Natural killer cell treated with Interleukin-12 subunit alpha and Interleukin-12 subunit beta and Interleukin-15 and Interleukin-18, amount 100 ng/mL, for 72 hours (primary cell): Measurements from ENCODE around the gene NMRAL1. TPM values are rescaled to one million over a fixed set of nuclear protein-coding genes. Genes with fewer than 3 reads are reported as not detected.
A peak's percentile ranks its signal among the peaks of the same experiment; 100 is the strongest.

Experiments
- ATAC-seq, 2 donors: fragments of 150-1000 bp; cut with Tn5 transposase in 1 of 2; sonication (Bioruptor Pico), chemical (Tn5 transposase) in 1 of 2; 2 replicates each; pipeline ENCODE4 v1.10.0; 2021
- DNase-seq: peaks from one replicate; pipeline ENCODE4 v3.0.0; 2022; ENCODE audit warnings: low spot score
- H3K27ac Mint-ChIP-seq, 2 donors: 1 replicate in 1 of 2; 2 replicates in 1 of 2; pipeline ENCODE4 v1.8.0; 2022; ENCODE audit warnings: mixed read lengths in 2 of 2, mild to moderate bottlenecking in 1 of 2, moderate library complexity in 1 of 2
- H3K27me3 Mint-ChIP-seq, 2 donors: 1 replicate in 1 of 2; 2 replicates in 1 of 2; pipeline ENCODE4 v1.8.0; 2022; ENCODE audit warnings: mixed read lengths in 2 of 2
- H3K36me3 Mint-ChIP-seq: one replicate; pipeline ENCODE4 v1.8.0; 2022; ENCODE audit warnings: mixed read lengths
- H3K4me1 Mint-ChIP-seq, 2 donors: 1 replicate in 1 of 2; 2 replicates in 1 of 2; pipeline ENCODE4 v1.8.0; 2022; ENCODE audit warnings: low read depth in 2 of 2, mixed read lengths in 2 of 2, mild to moderate bottlenecking in 1 of 2
- H3K4me3 Mint-ChIP-seq: one replicate; pipeline ENCODE4 v1.8.0; 2022; ENCODE audit warnings: mixed read lengths
- H3K9me3 Mint-ChIP-seq: 2 replicates; pipeline ENCODE4 v1.8.0; 2022; ENCODE audit warnings: mixed read lengths
- total RNA-seq, 2 donors: library from RNA; stranded (reverse); gene quantifications; one replicate each; pipeline ENCODE4 v1.2.3, GENCODE V29; 2022

Gene NMRAL1
- total RNA-seq, 2 donors from 2014 or later, result 40.7 to 80.9 TPM

DNA sequence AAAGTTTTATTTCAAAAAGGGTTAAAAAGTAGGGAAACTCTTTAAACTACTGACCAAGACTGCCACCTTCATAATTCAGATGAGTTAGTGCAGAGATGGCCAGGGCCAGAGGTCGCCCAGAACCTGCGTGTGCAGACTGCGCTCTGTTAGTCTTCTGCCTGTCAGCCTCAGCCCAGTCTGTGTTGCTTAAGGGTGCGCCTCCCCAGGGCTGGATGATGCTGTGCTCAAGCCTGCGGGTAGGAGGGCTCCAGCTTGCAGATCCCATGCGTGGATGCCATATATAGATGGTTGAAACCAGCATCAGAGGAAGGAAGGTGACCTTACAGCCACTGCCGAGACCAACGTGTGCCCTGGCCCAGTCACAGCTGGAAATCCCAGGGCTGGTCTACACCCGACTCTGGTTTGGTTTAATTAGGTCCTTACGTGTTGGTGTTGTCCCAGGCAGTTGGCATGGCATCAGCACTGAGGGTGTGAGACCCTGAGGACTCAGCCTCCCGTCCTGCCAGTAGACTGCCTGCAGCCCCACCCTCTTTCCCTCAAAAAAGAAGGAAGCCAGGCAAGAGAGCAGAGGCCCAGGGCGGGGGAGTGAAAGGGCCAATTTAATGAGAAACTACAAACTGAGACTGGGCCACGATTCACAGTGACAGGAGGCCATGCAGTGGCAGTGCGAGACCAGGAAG, 36.5 kb upstream of the NMRAL1 start:
- Mint-ChIP-seq H3K27me3 (no peaks in the 10 kb centered on the region), H3K4me1 (peaks cover 43 to 53% of the 10 kb centered on the region in 2 donors), H3K4me3 (peak overlapping the region; percentile 26), H3K36me3 (peaks cover 10% of the 10 kb centered on the region), H3K9me3 (no peaks in the 10 kb centered on the region), H3K27ac (peak overlapping the region; percentile 89 to 96)
- no peak for ATAC-seq
- DNase-seq, result no peak

DNA sequence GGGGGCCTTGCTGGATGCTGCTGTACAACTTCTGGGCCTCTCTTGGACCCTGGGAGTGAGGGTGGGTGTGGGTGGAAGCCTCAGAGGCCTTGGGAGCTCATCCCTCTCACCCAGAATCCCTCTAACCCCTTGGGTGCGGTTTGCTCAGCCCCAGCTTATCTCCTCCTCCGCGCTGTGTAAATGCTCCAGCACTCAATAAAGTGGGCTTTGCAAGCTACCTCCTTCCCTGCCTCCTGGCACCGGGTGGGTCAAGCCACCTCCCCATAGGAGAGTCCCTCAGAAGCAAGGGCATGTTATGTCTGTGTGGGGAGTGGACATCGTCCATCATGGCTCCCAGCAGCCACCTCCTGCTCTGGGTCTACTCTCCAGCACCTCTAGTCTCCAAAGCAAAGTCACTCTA, 35.7 kb upstream of the NMRAL1 start:
- Mint-ChIP-seq H3K27ac (peak overlapping the region; percentile 89 to 96), H3K4me1 (peaks cover 43 to 52% of the 10 kb centered on the region in 2 donors), H3K36me3 (peaks cover 10% of the 10 kb centered on the region), H3K9me3 (no peaks in the 10 kb centered on the region), H3K4me3 (no peak overlapping the region), H3K27me3 (no peaks in the 10 kb centered on the region)
- DNase-seq (no peak), ATAC-seq (no peak)

DNA sequence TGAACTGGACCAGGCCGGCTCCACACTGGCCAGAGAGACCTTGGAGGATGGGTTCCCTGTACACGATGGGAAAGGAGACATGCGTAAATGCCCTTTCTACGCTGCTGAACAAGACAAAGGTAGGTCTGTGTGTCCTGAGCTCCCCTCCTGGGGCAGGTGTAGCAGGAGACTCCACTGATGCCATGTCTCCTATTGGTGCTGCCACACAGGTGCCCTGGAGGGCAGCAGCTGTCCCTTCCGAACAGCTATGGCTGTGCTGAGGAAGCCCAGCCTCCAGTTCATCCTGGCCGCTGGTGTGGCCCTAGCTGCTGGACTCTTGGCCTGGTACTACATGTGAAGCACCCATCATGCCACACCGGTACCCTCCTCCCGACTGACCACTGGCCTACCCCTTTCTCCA, 35.0 kb upstream of the NMRAL1 start:
- peaks cover 40 to 50% of the 10 kb centered on the region in 2 donors for H3K4me1 Mint-ChIP-seq
- no peak overlapping the region for H3K4me3 Mint-ChIP-seq
- H3K27ac Mint-ChIP-seq, result peak overlapping the region in 1 of 2 donors; percentile 96
- no peak for DNase-seq
- no peaks in the 10 kb centered on the region for H3K27me3 Mint-ChIP-seq
- no peak for ATAC-seq
- peaks cover 10% of the 10 kb centered on the region for H3K36me3 Mint-ChIP-seq
- H3K9me3 Mint-ChIP-seq, result no peaks in the 10 kb centered on the region

DNA sequence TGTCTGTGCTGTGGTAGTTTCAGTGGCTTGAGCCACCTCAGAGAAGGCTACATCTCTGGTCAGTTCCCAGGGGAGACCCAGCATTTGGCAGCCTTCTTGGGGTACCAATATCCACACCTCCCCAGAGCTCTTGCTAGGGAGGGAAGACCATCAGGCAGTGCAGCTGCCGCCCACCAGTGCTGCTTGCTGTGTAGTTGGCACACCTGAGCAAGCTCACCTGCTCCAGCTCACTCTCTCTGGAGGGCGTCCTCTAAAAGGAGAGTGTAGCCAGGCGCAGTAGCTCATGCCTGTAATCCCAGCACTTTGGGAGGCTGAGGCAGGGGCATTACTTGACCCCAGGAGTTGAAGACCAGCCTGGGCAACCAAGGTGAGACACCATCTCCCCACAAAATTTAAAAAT, 34.4 kb upstream of the NMRAL1 start:
- DNase-seq (no peak), ATAC-seq (no peak)
- H3K27me3 Mint-ChIP-seq, result no peaks in the 10 kb centered on the region
- H3K36me3 Mint-ChIP-seq, result peaks cover 10% of the 10 kb centered on the region
- H3K4me3 Mint-ChIP-seq, result no peak overlapping the region
- H3K4me1 Mint-ChIP-seq, result peaks cover 39 to 48% of the 10 kb centered on the region in 2 donors
- peak overlapping the region in 1 of 2 donors; percentile 96 for H3K27ac Mint-ChIP-seq
- no peaks in the 10 kb centered on the region for H3K9me3 Mint-ChIP-seq

DNA sequence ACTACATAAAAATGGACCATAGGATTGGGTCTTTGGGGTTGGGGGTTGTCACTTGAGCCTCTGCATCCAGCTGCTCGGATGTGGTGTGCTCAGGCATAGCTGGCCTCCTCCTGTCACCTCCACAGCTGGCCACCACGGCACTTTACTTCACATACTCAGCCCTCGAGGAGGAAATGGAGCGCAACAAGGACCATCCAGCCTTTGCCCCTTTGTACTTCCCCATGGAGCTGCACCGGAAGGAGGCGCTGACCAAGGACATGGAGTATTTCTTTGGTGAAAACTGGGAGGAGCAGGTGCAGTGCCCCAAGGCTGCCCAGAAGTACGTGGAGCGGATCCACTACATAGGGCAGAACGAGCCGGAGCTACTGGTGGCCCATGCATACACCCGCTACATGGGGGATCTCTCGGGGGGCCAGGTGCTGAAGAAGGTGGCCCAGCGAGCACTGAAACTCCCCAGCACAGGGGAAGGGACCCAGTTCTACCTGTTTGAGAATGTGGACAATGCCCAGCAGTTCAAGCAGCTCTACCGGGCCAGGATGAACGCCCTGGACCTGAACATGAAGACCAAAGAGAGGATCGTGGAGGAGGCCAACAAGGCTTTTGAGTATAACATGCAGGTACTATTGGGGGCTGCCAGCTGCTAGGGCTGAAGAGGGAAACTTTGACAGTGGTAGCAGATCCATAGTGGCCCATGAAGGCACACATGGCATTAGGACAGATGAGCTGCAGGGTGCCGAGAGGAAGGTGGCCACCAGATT, 33.3 kb upstream of the NMRAL1 start:
- Mint-ChIP-seq H3K4me3 (no peak overlapping the region), H3K4me1 (peaks cover 46 to 49% of the 10 kb centered on the region in 2 donors), H3K27ac (peak overlapping the region; percentile 12 to 68), H3K9me3 (no peaks in the 10 kb centered on the region), H3K36me3 (peaks cover 10% of the 10 kb centered on the region), H3K27me3 (no peaks in the 10 kb centered on the region)
- no peak for ATAC-seq
- no peak for DNase-seq

DNA sequence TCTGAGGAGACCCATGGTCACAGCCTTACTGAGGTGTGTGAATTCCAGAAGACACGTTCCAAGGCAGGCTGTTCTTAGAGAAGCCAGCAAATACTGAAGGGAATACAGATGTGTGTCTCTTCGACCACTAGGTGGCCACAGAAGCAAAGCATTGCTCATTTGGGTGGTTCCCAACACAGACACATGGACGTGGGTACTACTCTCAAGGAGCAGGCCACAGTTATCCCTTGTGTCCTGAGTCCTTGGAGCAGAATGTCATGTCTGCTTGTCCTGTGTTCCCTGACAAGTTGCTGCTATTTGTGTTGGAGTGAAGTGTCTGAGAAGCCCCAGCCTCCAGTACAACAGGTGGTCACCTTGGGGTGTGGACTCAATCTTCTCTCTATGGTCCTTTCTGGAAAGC, 32.0 kb upstream of the NMRAL1 start:
- H3K36me3 Mint-ChIP-seq, result peaks cover 10% of the 10 kb centered on the region

DNA sequence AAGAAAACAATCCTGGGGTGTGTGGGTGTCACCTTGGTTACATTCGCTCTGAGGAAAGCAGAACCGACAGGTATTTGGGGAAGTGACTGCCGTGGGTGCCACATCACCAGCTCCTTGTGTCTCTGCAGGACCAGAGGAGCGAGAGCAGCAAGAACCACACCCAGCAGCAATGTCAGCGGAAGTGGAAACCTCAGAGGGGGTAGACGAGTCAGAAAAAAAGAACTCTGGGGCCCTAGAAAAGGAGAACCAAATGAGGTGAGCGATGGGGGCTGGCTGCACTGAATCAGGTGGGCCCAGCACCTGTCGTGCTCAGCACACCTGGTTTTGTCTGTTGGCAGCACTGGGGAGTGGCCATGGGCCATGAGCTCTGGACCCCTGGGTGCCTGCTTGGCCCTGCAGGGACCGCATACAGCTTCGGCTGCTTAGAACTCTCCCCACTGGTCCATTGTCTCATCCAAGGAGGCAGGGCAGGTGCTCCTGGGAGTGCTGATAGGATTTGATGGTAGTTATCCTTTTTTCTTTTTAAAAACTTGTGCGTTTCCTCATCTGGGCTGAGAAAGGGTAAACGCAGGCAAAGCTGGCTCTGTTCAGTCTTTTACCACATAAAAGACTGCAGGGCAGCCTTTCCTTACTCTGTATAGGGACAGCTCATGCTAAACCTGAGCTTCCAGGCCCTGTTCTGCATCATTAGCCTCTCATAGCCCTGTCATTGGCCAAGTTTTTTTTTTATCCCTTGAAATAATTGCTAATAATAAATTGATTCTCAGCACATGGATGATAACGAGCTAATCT, 31.1 kb upstream of the NMRAL1 start:
- no peaks in the 10 kb centered on the region for H3K9me3 Mint-ChIP-seq
- DNase-seq (peak; percentile 74), ATAC-seq (peak; percentile 82 to 90)
- H3K27me3 Mint-ChIP-seq, result no peaks in the 10 kb centered on the region
- peaks cover 5% of the 10 kb centered on the region for H3K36me3 Mint-ChIP-seq
- peak overlapping the region; percentile 88 for H3K4me3 Mint-ChIP-seq
- peak overlapping the region; percentile 93 to 95 for H3K27ac Mint-ChIP-seq
- H3K4me1 Mint-ChIP-seq, result peaks cover 44 to 46% of the 10 kb centered on the region in 2 donors

More for the DNA sequence above, 32.0 kb upstream of the NMRAL1 start:
- DNase-seq, result peak; percentile 69
- no peaks in the 10 kb centered on the region for H3K27me3 Mint-ChIP-seq
- H3K4me1 Mint-ChIP-seq, result peaks cover 46 to 47% of the 10 kb centered on the region in 2 donors
- peak; percentile 72 to 74 for ATAC-seq
- H3K4me3 Mint-ChIP-seq, result peak overlapping the region; percentile 88
- H3K27ac Mint-ChIP-seq, result peak overlapping the region; percentile 93 to 95
- no peaks in the 10 kb centered on the region for H3K9me3 Mint-ChIP-seq

DNA sequence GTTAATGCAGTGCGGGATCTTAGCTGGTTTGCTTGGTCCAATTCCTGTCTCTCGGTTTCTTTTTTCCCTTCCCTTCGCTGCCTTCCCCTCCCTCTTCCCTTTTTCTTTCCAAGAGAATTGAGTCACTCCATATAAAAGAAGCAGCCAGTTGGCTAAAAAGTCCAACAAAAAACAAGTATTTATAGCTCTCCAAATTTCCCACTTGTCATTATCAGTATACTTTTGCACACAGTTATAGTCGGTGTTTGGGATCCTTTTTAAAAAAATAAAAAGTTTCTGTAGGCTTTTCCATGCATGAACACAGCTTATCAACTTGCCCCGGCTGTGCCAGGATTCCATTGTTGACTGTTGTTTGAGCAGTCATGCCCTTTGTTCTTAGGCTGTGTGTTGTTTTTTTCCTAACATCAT, 26.6 kb upstream of the NMRAL1 start:
- Mint-ChIP-seq H3K36me3 (no peaks in the 10 kb centered on the region), H3K4me3 (no peak overlapping the region), H3K27ac (peak overlapping the region; percentile 36 to 84)

DNA sequence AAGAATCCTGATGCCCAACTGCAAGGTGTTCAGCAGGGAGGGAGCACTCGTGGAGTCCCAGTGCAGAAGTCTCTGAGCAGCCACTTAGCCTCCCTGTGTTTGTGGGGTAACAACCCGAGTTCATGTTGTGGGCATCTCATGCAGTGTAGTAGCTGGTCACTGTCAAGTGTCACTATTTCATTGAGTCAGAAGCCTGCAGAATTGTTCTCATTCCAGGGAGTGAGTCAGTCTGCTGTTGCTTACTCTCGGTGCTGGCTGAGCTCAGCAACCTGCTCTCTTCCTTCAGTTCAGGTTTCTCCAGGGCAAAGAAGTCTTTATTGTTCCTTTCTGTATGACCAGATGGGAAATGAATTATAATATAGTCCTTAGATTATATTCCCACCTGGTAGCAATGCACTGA, 25.8 kb upstream of the NMRAL1 start:
- Mint-ChIP-seq H3K27ac (peak overlapping the region; percentile 36 to 65), H3K9me3 (no peaks in the 10 kb centered on the region), H3K27me3 (no peaks in the 10 kb centered on the region), H3K4me1 (peaks cover 53 to 66% of the 10 kb centered on the region in 2 donors), H3K4me3 (no peak overlapping the region), H3K36me3 (no peaks in the 10 kb centered on the region)
- DNase-seq (no peak), ATAC-seq (peak; percentile 63 to 91)

More for the DNA sequence above, 26.6 kb upstream of the NMRAL1 start:
- H3K9me3 Mint-ChIP-seq, result no peaks in the 10 kb centered on the region
- H3K27me3 Mint-ChIP-seq, result no peaks in the 10 kb centered on the region
- no peak for ATAC-seq
- no peak for DNase-seq
- peaks cover 57 to 67% of the 10 kb centered on the region in 2 donors for H3K4me1 Mint-ChIP-seq

DNA sequence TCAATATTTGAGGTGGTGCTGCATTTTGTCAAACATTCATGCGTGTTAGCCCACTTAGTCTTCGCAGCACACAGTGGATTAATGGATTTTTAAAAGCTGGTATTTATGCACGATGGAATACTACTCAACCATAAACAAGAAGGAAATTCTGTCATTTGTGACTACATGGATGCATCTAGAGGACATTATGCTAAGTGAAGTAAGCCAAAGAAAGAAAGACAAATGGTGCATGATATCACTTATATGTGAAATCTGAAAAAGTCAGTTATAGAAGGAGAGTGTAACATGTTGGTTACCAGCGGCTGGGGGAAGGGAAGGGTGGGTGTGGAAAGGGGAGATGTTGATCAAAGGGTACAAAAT, 24.8 kb upstream of the NMRAL1 start:
- Mint-ChIP-seq H3K36me3 (no peaks in the 10 kb centered on the region), H3K9me3 (no peaks in the 10 kb centered on the region), H3K27me3 (no peaks in the 10 kb centered on the region), H3K4me1 (peaks cover 57 to 64% of the 10 kb centered on the region in 2 donors), H3K4me3 (no peak overlapping the region), H3K27ac (peak overlapping the region; percentile 32 to 65)
- no peak for ATAC-seq
- no peak for DNase-seq

DNA sequence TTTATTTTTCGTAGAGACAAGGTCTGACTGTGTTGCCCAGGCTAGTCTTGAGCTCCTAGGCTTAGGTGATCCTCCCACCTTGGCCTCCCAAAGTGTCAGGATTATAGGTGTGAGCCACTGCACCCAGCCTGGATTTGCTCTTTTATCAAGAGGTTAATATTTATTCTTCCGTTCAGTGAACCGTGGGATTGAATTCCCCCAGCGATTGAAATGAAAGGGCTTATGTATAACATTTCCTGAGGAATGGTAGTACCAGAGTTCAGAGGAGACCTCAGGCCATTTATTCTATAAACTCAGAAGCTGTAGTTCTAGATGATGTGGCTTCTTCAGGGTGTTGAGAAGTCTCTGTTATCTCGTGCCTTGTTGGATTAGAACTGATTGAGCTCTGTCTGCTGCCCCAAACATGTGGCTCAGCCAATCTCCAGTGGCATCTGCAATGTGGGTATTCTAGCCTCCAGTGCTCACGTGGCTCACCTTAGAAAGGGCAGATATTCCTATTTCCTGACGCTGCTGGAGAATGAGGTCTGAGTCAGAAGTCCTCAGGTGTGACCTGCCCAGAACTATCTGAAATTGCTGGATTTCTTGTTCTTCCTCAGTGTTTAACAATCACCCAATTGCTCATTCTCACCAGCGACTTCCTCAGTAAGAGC, 24.2 kb upstream of the NMRAL1 start:
- H3K36me3 Mint-ChIP-seq, result no peaks in the 10 kb centered on the region
- H3K27ac Mint-ChIP-seq, result peak overlapping the region; percentile 32 to 65
- no peaks in the 10 kb centered on the region for H3K27me3 Mint-ChIP-seq
- DNase-seq (no peak), ATAC-seq (no peak)
- H3K4me3 Mint-ChIP-seq, result no peak overlapping the region
- peaks cover 54 to 60% of the 10 kb centered on the region in 2 donors for H3K4me1 Mint-ChIP-seq
- no peaks in the 10 kb centered on the region for H3K9me3 Mint-ChIP-seq

DNA sequence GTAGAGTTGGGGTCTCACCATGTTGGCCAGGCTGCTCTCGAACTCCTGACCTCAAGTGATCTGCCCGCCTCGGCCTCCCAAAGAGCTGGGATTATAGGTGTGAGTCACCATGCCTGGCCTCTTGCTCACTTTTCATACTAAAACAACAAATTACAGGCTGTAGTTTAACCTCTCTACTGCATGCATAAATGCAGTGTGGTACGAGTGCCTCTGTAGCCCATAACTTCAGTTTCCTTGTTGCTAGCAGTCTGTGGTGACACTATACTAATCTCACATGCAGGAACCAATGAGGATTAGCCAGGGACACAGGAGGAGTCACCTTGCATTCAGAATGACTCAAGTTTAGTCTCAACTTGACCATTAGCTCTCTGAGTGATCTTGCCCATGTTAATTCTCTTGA, 21.9 kb upstream of the NMRAL1 start:
- no peaks in the 10 kb centered on the region for H3K9me3 Mint-ChIP-seq
- DNase-seq, result no peak
- H3K36me3 Mint-ChIP-seq, result peaks cover 4% of the 10 kb centered on the region
- peaks cover 48 to 50% of the 10 kb centered on the region in 2 donors for H3K4me1 Mint-ChIP-seq
- no peaks in the 10 kb centered on the region for H3K27me3 Mint-ChIP-seq
- peak; percentile 43 to 55 for ATAC-seq
- no peak overlapping the region for H3K4me3 Mint-ChIP-seq
- peak overlapping the region in 1 of 2 donors; percentile 67 for H3K27ac Mint-ChIP-seq

DNA sequence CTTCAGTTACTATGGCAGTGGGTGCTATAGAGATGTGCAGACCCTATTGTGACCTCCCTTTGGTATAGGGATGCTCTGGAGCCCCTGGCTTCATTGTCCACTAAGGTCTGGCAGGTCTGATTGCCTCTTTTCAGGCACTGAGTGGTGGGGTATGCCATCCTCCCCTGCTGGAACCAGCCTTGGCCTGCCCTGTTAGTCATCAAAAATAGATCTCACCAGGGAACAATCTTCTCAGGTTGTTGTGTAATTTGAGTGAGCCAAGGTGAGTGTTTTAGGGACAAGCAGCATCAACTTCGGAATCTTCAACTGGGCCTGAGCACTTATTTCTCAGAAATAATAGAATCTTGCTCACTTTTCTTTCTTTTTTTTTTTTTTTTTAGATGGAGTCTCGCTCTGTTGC, 21.3 kb upstream of the NMRAL1 start:
- Mint-ChIP-seq H3K36me3 (peaks cover 4% of the 10 kb centered on the region), H3K9me3 (no peaks in the 10 kb centered on the region), H3K27ac (peak overlapping the region in 1 of 2 donors; percentile 67), H3K27me3 (no peaks in the 10 kb centered on the region), H3K4me1 (peaks cover 50 to 53% of the 10 kb centered on the region in 2 donors), H3K4me3 (no peak overlapping the region)
- DNase-seq (no peak), ATAC-seq (no peak)
